Prostate gland (tissue), 2 donors: Measurements from ENCODE around the gene VIPAS39.

Source experiments
- CTCF ChIP-seq, 4 experiments: fragments of 200-600 bp in 2 of 4; fragments of 450-650 bp in 2 of 4; sonication (generic) in 2 of 4; IDR thresholded peaks; 1 replicate in 3 of 4; 2 replicates in 1 of 4; pipeline ENCODE4 v1.5.1; 2016 to 2019; ENCODE audit warnings: antibody characterized with exemption in 4 of 4, mild to moderate bottlenecking in 2 of 4, moderate library complexity in 2 of 4
- POLR2A ChIP-seq: fragments of 450-650 bp; IDR thresholded peaks from one replicate; pipeline ENCODE4 v1.6.1; 2016; ENCODE audit warnings: antibody characterized with exemption, mild to moderate bottlenecking
- POLR2AphosphoS5 ChIP-seq: sonication (generic); formaldehyde crosslinking; IDR thresholded peaks from one replicate; pipeline ENCODE4 v1.6.1; 2017; ENCODE audit warnings: antibody characterized with exemption

- TF ChIP-seq POLR2A (no peak), CTCF (IDR thresholded peaks at IDR 0.05) (no peak), POLR2AphosphoS5 (no peak)
Measured at GRCh38 chr14:77485901-77486678, 28.7 kb upstream of the VIPAS39 start.
